ENCODE data around the gene LGALS3BP.

Gene LGALS3BP

GRCh38 chr17:78937561-78937960 is 42.2 kb downstream of the LGALS3BP start:
- no peak for DNase-seq

- DNase-seq: no peak
Measured at GRCh38 chr17:78935419-78936323, 44.1 kb downstream of the LGALS3BP start.

- no peak for DNase-seq
Measured at GRCh38 chr17:78934681-78935418, 44.9 kb downstream of the LGALS3BP start.

GRCh38 chr17:78933959-78934568 is 45.7 kb downstream of the LGALS3BP start:
- no peak for DNase-seq

DNA sequence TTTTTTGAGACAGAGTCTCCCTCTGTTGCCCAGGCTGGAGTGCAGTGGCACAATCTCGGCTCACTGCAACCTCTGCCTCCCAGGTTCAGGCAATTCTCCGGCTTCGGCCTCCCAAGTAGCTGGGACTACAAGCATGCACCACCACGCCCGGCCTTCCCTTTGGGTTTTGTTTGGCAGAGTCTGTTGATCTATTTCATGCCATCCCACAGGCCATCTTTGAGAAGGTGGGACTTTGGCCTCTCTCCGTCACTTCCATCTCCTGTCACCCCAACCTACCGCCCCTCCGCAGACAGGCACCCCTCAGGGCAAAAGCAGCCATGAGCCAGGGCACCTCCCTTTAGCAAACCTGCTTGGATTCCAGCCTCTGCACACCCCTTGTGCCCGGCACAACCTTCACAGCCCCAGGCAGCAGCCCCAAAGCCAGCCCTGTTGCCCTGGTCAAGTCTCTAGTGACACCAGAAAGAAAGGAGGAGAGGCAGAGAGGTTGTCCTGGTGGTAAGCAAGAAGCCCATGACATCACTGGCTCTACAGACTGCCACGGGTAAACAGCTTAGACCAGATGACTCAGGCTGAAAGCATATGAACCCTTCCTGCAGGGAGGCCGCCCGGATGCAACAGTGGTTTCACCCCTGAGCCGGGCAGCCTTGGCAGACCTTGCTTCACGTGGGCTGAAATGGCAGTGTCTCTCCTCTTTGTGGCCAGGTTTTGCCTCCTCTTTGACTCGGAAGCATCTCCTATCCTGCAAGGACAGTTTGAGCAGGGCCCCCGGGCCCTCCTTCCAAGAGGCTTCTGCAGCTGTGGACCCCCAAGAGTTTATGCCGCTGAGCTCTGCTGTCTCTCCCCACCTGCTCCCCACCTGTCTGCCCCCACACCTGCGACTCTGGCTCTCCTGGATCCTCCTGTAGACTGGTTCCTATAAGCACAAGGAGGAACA is 46.4 kb downstream of the LGALS3BP start:
- no peak for DNase-seq

- no peak for DNase-seq
Measured at GRCh38 chr17:78929908-78930775, 49.6 kb downstream of the LGALS3BP start.

GRCh38 chr17:78925662-78926555 is 53.8 kb downstream of the LGALS3BP start:
- no peak for DNase-seq

GRCh38 chr17:78925234-78925633 is 54.5 kb downstream of the LGALS3BP start, which contains the start of gene TIMP2:
Gene TIMP2 (minus strand): TSS chr17:78925387. CDS start chr17:78925088, 299 bp downstream.
- DNase-seq: no peak

GRCh38 chr17:78924481-78925151 is 55.1 kb downstream of the LGALS3BP start:
- no peak for DNase-seq

- peak; percentile 3 for DNase-seq
Measured at GRCh38 chr17:78923660-78924453, 55.9 kb downstream of the LGALS3BP start.

DNA sequence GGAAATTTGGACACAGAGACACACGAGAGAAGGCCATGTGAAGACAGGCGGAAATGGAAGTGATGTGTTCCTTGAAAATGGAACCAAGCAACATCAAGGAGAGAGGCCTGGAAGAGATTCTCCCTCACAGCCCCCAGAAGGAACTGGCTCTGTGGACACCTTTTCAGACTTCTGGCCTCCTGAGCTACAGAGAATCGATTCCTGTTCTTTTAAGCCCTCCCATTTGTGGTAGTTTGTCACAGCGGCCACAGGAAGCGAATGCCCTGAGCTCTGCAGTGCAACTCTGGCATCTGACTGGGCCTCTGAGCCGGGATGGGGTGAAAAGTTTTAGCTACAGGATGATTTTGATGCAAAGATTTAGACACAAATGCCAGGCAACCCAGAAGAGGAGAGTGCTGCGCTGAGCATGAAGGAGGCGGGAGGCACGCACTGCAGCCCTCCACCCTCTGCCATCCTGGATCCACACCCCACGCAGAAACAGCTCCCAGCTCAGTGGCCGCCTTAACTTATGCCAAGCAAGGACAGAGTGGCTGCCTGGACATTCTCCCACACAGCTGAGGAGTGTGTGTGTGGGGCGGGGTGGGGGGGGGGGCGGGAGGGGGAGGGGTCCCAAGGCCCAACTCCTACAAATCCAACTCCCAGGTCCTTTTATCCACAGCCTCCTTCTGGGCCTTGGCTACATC is 56.8 kb downstream of the LGALS3BP start:
- DNase-seq: no peak

DNA sequence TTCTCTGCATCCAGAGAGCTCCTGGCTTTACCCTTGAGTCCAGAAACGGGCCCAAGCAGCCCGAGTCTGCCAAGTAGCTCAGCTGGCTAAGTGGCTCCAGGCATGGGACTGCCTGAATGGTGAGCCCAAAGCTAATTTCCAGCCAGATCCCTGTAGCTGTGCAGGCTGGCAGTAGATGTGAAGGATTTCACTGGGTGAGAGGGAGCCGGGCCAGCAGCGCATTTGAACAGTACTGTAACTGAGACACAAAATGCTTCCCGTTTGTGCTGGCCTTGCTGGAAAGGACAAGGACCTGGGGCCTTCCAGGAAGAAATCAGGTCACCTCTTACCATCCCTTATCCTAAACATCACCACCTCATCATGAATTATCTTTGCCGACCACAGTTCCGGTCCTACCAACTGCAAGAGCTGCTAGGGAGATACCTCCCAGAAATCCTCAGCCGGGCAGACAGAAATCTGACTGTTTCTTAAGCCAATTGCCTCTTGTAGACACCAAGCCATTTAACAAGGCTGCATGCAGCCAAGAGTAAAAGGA is 58.2 kb downstream of the LGALS3BP start:
- DNase-seq: no peak
